T-helper 1 cell (primary cell): ENCODE data around the gene SPATA13.
A peak's percentile ranks its signal among the peaks of the same experiment; 100 is the strongest.

Experiments used
- DNase-seq, 5 donors: peaks; one replicate each; pipeline ENCODE4 v3.0.0-alpha.2; 2012 to 2020

Gene SPATA13

GRCh38 chr13:24168392-24168750, 7.9 kb downstream of the SPATA13 start:
- no peak for DNase-seq

GRCh38 chr13:24168979-24169378, 8.5 kb downstream of the SPATA13 start:
- no peak for DNase-seq

GRCh38 chr13:24172071-24172470, 11.6 kb downstream of the SPATA13 start:
- no peak for DNase-seq

- no peak for DNase-seq
These were observed 13.3 kb downstream of the SPATA13 start for GRCh38 chr13:24173795-24174194.

- no peak for DNase-seq
These were observed 15.3 kb downstream of the SPATA13 start for GRCh38 chr13:24175847-24176246.

- no peak for DNase-seq
These were observed 16.0 kb downstream of the SPATA13 start for GRCh38 chr13:24176351-24177101.

- DNase-seq = no peak
These were observed 18.4 kb downstream of the SPATA13 start for GRCh38 chr13:24178847-24179485.

- DNase-seq = no peak
These were observed 18.9 kb downstream of the SPATA13 start for GRCh38 chr13:24179486-24179850.

GRCh38 chr13:24180750-24181377, 20.3 kb downstream of the SPATA13 start:
- DNase-seq = no peak

- no peak for DNase-seq
These were observed 21.6 kb downstream of the SPATA13 start for GRCh38 chr13:24181991-24182702.

GRCh38 chr13:24182703-24183081, 22.2 kb downstream of the SPATA13 start:
- DNase-seq = no peak

GRCh38 chr13:24183741-24184182, 23.2 kb downstream of the SPATA13 start:
- DNase-seq = no peak

GRCh38 chr13:24184265-24184841, 23.8 kb downstream of the SPATA13 start:
- no peak for DNase-seq

GRCh38 chr13:24184882-24185281, 24.4 kb downstream of the SPATA13 start:
- DNase-seq = no peak

- DNase-seq = no peak
These were observed 25.2 kb downstream of the SPATA13 start for GRCh38 chr13:24185591-24186232.

- peak in 1 of 5 donors; percentile 68 for DNase-seq
These were observed 26.7 kb downstream of the SPATA13 start for GRCh38 chr13:24187185-24187584.

- no peak for DNase-seq
These were observed 31.7 kb downstream of the SPATA13 start for GRCh38 chr13:24192057-24192810.

GRCh38 chr13:24192811-24193162, 32.3 kb downstream of the SPATA13 start:
- DNase-seq = no peak

GRCh38 chr13:24194447-24194846, 33.9 kb downstream of the SPATA13 start:
- DNase-seq = no peak

GRCh38 chr13:24195626-24196025, 35.1 kb downstream of the SPATA13 start:
- DNase-seq = no peak

GRCh38 chr13:24196593-24197197, 36.2 kb downstream of the SPATA13 start:
- DNase-seq = no peak
